GM10266 (cell line): Measurements from ENCODE around the gene TWNK.

ENCODE experiments used
- DNase-seq: peaks from one replicate; pipeline ENCODE4 v3.0.0; 2012; ENCODE audit errors: extremely low spot score
- TF ChIP-seq, protein P1 (sequence below): IDR thresholded peaks from 2 replicates; pipeline ENCODE4 v1.5.1; 2012; ENCODE audit warnings: mild to moderate bottlenecking, low read depth; ENCODE audit not compliant: control insufficient read depth, insufficient read depth; ENCODE audit errors: missing control alignments

TWNK gene

DNA sequence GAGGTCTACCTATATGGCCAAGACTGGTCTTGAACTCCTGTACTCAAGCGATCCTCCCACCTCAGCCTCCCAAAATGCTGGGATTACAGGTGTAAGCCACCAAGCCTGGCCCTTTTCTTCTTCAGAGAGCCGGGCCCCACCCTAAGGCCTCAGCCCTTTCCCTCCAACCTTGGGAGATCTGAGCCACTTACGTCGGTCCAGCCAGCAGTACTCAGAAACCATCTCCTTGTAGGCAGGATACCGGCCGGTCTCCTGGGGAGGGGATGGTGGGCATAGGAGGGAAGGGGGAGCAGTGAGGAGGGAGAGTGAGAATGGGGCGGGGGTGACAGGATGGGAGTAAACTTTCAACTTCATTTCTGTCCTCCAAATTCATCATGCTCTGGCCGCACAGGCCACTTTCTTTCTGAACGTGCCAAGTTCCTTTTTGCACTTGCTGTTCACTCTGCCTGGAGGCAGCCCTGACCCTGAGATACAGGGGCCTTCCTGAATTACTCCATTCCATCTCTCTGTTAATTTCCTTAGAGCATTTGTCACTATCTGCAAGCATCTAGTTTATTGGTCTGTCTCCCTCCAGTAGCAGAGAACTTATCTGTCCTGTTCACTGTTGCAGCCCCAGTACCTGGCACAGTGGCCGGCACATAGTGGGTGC, 33.2 kb downstream of the TWNK start:
- DNase-seq, result no peak
- TF ChIP-seq, protein P1, sequence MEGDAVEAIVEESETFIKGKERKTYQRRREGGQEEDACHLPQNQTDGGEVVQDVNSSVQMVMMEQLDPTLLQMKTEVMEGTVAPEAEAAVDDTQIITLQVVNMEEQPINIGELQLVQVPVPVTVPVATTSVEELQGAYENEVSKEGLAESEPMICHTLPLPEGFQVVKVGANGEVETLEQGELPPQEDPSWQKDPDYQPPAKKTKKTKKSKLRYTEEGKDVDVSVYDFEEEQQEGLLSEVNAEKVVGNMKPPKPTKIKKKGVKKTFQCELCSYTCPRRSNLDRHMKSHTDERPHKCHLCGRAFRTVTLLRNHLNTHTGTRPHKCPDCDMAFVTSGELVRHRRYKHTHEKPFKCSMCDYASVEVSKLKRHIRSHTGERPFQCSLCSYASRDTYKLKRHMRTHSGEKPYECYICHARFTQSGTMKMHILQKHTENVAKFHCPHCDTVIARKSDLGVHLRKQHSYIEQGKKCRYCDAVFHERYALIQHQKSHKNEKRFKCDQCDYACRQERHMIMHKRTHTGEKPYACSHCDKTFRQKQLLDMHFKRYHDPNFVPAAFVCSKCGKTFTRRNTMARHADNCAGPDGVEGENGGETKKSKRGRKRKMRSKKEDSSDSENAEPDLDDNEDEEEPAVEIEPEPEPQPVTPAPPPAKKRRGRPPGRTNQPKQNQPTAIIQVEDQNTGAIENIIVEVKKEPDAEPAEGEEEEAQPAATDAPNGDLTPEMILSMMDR, result no peak

DNA sequence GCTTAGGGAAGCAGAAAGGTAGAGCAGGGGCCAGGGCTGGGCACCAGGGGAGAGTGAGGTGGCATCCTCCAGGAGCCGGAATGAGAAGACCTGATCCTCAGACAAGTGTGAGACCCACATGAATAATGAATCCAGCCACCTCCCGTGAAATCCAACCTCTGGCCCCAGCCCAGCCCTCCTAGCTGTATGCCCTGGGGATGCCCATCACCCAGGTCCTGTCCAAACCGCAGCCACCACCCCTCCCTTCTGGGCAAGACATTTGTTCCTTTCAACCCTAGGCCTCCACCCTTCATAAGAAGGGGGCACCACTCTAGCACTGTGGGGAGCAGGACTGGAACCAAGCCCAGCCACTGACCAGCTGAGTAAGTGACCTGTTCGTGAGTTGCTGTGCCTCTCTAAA, 33.9 kb downstream of the TWNK start:
- no peak for DNase-seq
- TF ChIP-seq, protein P1, result no peak

DNA sequence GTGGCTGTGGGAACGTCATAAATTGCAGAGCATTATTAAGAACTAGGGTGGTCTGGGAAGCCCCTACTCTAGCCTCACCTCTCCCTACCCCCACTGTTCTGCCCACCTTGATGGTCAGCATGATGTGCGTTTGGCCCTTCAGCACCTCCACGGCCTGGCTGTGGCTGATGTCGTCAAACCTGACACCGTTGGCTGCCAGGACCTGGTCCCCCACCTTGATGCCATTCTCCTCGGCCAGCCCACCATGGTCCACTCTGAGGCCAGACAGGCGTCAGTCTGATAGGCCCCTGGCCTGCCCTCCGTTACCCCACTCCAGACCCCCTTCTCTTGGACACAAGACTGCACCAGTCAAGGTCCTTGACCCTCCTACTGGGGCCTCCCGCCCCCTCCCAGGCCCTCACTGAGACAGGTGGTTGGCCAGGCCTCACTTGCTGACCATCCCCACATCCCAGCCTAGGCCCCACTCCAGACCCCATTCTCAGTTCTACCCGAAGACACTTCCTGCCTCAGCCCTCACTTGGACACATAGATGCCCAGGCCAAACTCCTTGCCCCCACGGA, 34.4 kb downstream of the TWNK start:
- no peak for DNase-seq
- TF ChIP-seq, protein P1, result no peak

DNA sequence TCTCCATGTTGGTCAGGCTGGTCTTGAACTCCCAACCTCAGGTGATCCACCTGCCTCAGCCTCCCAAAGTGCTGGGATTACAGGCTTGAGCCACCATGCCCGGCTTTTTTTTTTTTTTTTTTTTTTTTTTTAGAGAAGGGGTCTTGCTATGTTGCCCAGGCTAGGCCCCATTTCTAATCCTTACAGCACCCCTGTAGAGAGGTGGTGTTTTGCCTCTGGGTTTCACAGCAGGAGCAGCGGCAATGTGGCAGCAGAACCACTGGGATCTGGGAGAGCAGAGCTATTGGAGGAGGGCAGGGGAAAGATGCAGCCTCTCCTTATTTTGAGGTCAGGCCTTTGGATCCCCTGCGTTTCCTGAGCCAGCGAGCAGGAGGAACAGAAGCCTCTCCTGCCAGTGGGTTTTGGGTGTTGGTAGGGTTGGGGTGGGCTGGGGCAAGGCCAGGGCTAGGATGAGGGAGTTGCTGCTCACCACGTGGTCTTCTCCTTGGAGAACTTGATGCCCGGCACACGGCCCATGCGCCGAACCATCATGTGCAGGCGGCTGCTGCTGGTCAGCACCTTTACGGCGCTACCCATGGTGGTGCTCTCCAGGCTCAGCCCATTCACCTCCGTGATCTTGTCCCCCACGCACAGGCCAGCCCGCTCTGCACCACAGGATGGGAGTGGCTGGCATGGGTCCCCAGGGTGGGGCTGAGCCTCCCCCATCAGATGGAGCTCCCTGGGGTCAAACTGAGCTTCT, 35.8 kb downstream of the TWNK start:
- TF ChIP-seq, protein P1, result no peak
- DNase-seq, result no peak

DNA sequence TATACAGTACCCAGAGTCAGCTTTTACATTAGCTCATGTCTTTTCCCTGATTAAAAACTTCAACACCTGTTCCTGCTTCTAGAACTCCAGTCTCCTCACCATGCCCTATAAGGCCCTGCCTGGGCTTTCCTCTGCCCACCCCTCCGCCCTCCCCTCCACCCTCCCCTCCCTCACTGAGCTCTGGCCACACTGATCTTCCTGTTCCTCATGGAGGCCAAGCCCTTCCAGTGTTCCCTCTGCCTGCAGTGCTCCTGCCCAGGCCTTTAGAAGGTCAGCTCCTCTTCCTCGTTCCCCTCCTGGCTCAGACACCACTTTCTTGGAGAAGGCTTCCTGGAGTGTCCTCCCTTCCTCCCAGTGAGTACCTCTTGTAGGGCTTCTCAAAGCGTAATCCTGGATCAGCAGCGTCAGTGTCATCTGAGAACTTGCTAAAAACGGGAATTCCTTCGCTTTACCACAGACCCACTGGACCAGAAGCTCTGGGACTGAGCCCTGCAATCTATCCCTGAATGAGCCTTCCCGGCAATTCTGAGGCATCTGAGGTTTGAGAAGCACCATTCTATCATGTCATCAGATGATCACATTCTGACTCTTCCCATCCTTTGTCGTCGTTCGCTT, 39.9 kb downstream of the TWNK start:
- DNase-seq, result no peak

DNA sequence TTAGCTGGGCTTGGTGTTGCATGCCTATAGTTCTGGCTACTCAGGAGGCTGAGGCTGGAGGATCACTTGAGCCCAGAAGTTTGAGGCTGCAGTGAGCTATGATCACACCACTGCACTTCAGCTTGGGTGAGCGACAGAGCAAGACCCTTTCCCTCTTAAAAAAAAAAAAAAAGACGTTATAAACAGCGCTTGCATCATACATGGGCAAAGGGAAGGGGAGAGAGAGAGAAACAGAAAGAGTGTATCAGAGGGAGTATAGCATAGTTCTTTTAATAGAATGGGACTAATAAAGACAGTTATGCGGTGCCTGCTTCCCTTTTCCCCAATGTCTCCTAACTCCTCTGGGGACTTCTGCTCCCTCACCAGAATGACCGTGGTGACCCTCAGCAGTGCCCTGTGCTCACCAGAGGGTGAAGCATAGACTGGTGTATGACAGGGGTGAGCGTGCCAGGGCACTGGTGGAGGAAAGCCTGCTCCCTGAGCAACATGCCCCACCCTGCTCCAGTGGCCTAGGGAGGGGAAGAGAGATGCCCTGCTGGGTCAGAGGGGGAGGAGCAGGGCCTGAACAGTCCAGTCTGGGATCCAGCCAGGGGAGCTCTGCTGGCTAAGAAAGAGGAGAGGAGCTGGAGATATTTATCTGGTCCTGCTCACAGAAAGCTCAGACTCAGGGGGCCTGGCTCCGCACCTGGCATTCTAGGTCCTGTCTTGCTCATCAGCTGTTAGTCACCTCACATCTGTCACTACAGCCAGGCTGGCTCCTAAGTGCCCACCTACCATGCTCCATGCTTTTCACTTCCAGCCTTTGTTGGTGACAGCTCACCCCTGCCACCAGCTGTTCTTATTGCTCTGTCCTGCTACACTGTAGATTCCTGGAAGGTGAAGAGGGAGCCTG, 41.3 kb downstream of the TWNK start:
- DNase-seq, result no peak
- TF ChIP-seq, protein P1, result no peak

More for the DNA sequence above, 39.9 kb downstream of the TWNK start:
- TF ChIP-seq, protein P1, result no peak
